Panc1 (cell line): ENCODE measurements around the gene HIPK4. TPM values are rescaled to one million over a fixed set of nuclear protein-coding genes. Genes with fewer than 3 reads are reported as not detected.

ENCODE experiments used
- ATAC-seq: fragments of 200-7000 bp; cut with Tn5 transposase; 2 replicates; pipeline ENCODE4 v1.9.1; 2020; ENCODE audit warnings: mild to moderate bottlenecking, moderate library complexity
- BruUV-seq: library from RNA; stranded (reverse); fragments of 400-500 nt; replicated peaks from 2 replicates; lab custom pipeline; 2021; lab: Mats Ljungman, UMichigan
- CTCF ChIA-PET: fragments of 300-600 bp; sonication (Branson Sonifier 250); formaldehyde crosslinking; loops from one replicate; lab custom pipeline; 2022; ENCODE audit warnings: antibody characterized with exemption; lab: Charles Lee
- POLR2A ChIA-PET: fragments of 300-600 bp; sonication (Branson Sonifier 250); formaldehyde crosslinking; loops from one replicate; lab custom pipeline; 2022; ENCODE audit warnings: antibody characterized with exemption; lab: Charles Lee
- DNase-seq: peaks from one replicate; pipeline ENCODE4 v3.0.0-alpha.2; 2010; ENCODE audit warnings: low read depth, low spot score
- H3K27ac ChIP-seq: 2 replicates; pipeline ENCODE4 v1.5.1; 2011; ENCODE audit warnings: mild to moderate bottlenecking, low read length, inconsistent platforms
- H3K27me3 ChIP-seq: fragments of 200-500 bp; sonication (Bioruptor generic); 2 replicates; pipeline ENCODE4 v1.6.0; 2014; ENCODE audit warnings: low read length, inconsistent platforms; ENCODE audit not compliant: control insufficient read depth, insufficient read depth
- H3K36me3 ChIP-seq: fragments of 200-500 bp; sonication (Bioruptor generic); 2 replicates; pipeline ENCODE4 v1.5.1; 2014; ENCODE audit warnings: inconsistent platforms, mild to moderate bottlenecking, low read length, moderate library complexity; ENCODE audit not compliant: control insufficient read depth, insufficient read depth
- H3K4me1 ChIP-seq: 2 replicates; pipeline ENCODE4 v1.5.1; 2011; ENCODE audit warnings: inconsistent platforms, mild to moderate bottlenecking, low read length, moderate library complexity; ENCODE audit not compliant: control insufficient read depth, insufficient read depth
- H3K4me3 ChIP-seq, 2 experiments: 2 replicates each; pipeline ENCODE4 v1.5.1; 2011 to 2012; ENCODE audit warnings: low read depth in 2 of 2, low read length in 2 of 2, mild to moderate bottlenecking in 2 of 2, inconsistent platforms in 1 of 2, moderate library complexity in 1 of 2
- H3K9me3 ChIP-seq: fragments of 200-500 bp; sonication (Bioruptor generic); 2 replicates; pipeline ENCODE4 v1.5.1; 2014; ENCODE audit warnings: low read depth, mild to moderate bottlenecking, inconsistent platforms, low read length, moderate library complexity; ENCODE audit not compliant: control insufficient read depth, insufficient read depth
- POLR2AphosphoS5 ChIP-seq: IDR thresholded peaks from 2 replicates; pipeline ENCODE4 v1.6.1; 2012; ENCODE audit warnings: mild to moderate bottlenecking, low read depth, low read length, moderate library complexity
- SIN3A ChIP-seq: IDR thresholded peaks from 2 replicates; pipeline ENCODE4 v1.6.1; 2012; ENCODE audit warnings: low read depth, mild to moderate bottlenecking, low read length, moderate library complexity, borderline replicate concordance; ENCODE audit not compliant: insufficient read depth
- TCF7L2 ChIP-seq: IDR thresholded peaks from 2 replicates; pipeline ENCODE4 v1.6.1; 2011; ENCODE audit warnings: mild to moderate bottlenecking, low read depth, low read length, inconsistent platforms
- in situ Hi-C: cut with HindIII; loops from 2 replicates; pipeline ENCODE4 v1.10.0; 2016; ENCODE audit warnings: low sequenced_read_pairs, low pct_unique_long_range_greater_than_20kb
- intact Hi-C: fragments of 100-400 bp; cut with micrococcal nuclease; formaldehyde crosslinking; loops from one replicate; pipeline ENCODE4 v1.10.0; 2022; ENCODE audit not compliant: unreplicated experiment
- total RNA-seq: library from RNA; stranded (reverse); gene quantifications from one replicate; pipeline ENCODE4 v1.2.1, GENCODE V29; 2021; ENCODE audit not compliant: unreplicated experiment
- TF ChIP-seq, protein P1 (sequence below): fragments of 450-650 bp; IDR thresholded peaks from 2 replicates; pipeline ENCODE4 v1.5.1; 2017; ENCODE audit warnings: mild to moderate bottlenecking
- TF ChIP-seq, protein P2 (sequence below), 2 experiments: IDR thresholded peaks; 2 replicates each; pipeline ENCODE4 v1.6.1; 2011 to 2012; ENCODE audit warnings: low read depth in 2 of 2, control low read depth in 1 of 2, low read length in 1 of 2, mild to moderate bottlenecking in 1 of 2, moderate library complexity in 1 of 2; ENCODE audit not compliant: insufficient read depth in 1 of 2

Gene HIPK4
- total RNA-seq, 1 experiment from 2014 or later: 0.13 TPM

DNA sequence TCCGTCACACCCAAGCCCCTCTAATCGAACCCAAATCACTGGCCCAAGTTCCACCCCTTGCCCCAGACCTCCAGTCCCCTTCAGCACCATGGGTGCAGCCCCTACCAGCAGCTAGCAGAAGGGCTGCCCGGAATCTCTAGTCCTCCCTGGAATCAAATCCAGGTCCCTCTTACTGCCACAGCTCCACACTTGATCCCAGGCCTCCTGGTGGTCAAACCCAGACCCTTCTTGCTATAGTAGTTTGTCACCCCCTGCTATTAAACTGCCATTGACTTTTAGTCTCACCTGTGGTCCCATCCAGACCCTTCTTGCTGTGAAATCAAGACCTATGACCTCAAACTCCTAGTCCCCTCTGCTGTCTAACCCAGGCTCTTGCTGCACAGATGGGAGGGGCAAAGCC is 8.7 kb downstream of the HIPK4 start:
- TF ChIP-seq, protein P1, sequence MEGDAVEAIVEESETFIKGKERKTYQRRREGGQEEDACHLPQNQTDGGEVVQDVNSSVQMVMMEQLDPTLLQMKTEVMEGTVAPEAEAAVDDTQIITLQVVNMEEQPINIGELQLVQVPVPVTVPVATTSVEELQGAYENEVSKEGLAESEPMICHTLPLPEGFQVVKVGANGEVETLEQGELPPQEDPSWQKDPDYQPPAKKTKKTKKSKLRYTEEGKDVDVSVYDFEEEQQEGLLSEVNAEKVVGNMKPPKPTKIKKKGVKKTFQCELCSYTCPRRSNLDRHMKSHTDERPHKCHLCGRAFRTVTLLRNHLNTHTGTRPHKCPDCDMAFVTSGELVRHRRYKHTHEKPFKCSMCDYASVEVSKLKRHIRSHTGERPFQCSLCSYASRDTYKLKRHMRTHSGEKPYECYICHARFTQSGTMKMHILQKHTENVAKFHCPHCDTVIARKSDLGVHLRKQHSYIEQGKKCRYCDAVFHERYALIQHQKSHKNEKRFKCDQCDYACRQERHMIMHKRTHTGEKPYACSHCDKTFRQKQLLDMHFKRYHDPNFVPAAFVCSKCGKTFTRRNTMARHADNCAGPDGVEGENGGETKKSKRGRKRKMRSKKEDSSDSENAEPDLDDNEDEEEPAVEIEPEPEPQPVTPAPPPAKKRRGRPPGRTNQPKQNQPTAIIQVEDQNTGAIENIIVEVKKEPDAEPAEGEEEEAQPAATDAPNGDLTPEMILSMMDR: no peak
- no peak for TF ChIP-seq SIN3A
- no peak for TF ChIP-seq TCF7L2
- no peak for TF ChIP-seq POLR2AphosphoS5
- TF ChIP-seq, protein P2, sequence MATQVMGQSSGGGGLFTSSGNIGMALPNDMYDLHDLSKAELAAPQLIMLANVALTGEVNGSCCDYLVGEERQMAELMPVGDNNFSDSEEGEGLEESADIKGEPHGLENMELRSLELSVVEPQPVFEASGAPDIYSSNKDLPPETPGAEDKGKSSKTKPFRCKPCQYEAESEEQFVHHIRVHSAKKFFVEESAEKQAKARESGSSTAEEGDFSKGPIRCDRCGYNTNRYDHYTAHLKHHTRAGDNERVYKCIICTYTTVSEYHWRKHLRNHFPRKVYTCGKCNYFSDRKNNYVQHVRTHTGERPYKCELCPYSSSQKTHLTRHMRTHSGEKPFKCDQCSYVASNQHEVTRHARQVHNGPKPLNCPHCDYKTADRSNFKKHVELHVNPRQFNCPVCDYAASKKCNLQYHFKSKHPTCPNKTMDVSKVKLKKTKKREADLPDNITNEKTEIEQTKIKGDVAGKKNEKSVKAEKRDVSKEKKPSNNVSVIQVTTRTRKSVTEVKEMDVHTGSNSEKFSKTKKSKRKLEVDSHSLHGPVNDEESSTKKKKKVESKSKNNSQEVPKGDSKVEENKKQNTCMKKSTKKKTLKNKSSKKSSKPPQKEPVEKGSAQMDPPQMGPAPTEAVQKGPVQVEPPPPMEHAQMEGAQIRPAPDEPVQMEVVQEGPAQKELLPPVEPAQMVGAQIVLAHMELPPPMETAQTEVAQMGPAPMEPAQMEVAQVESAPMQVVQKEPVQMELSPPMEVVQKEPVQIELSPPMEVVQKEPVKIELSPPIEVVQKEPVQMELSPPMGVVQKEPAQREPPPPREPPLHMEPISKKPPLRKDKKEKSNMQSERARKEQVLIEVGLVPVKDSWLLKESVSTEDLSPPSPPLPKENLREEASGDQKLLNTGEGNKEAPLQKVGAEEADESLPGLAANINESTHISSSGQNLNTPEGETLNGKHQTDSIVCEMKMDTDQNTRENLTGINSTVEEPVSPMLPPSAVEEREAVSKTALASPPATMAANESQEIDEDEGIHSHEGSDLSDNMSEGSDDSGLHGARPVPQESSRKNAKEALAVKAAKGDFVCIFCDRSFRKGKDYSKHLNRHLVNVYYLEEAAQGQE (IDR thresholded peaks at IDR 0.05; ENCODE audit: insufficient read depth in 1 of 2, low read depth in 2 of 2, low read length in 1 of 2): no peak
- intact Hi-C loops (no loop called here), in situ Hi-C loops (no loop called here)
- Histone ChIP-seq H3K27ac (no peak overlapping the region), H3K9me3 (no peaks in the 10 kb centered on the region), H3K36me3 (no peaks in the 10 kb centered on the region), H3K4me1 (no peaks in the 10 kb centered on the region), H3K27me3 (no peaks in the 10 kb centered on the region), H3K4me3 (no peak overlapping the region)
- BruUV-seq: no TSS peak
- ATAC-seq (no peak), DNase-seq (no peak)
- POLR2A ChIA-PET: no interaction called here
- CTCF ChIA-PET: interaction anchor here (0.6 to 0.7 kb wide), 2 partner anchors 13 to 205 kb away, joined by 4 to 7 read pairs; no protein-coding TSS in a partner anchor

DNA sequence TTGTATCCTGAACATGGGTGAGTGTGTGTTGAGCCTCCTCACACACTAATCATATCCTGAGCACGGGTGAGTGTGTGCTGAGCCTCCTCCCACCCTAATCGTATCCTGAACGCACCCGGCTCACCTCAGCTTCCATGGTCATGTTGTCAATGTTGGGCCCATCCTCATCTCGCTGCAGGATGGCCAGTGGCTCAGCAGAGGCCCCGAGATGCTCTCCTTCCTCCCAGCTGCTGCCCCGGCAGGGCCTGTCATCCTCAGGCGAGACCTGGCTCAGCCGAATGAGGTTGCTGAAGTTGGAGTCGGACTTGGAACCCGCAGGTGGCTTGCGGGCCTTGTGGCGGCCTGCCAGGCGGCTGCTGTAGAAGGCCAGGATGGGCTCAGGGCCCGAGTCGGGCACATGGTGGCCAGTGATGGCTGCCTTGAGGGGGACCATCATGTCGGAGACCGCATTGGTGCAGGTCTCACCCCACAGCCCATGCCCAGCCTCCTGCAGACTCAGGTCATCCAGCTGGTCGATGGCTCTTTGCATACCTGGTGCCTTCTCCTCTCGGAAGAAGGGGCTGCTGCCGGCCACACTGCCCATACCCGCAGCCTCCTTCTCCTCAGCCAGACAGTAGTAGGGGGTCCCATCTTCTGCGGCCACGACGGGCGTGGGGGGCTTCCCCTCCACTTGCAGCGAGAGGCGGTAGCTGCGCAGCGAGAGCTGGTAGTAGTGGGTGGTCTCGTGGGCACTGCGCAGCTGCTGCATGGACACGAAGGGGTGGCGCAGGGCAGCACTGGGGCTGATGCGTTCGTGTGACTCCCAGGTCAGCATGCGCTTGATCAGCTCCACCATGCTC is 9.6 kb downstream of the HIPK4 start:
- Histone ChIP-seq H3K36me3 (no peaks in the 10 kb centered on the region), H3K9me3 (no peaks in the 10 kb centered on the region), H3K4me1 (no peaks in the 10 kb centered on the region), H3K27me3 (no peaks in the 10 kb centered on the region), H3K4me3 (no peak overlapping the region), H3K27ac (no peak overlapping the region)
- no peak for DNase-seq
- in situ Hi-C loops (no loop called here), intact Hi-C loops (no loop called here)
- ChIA-PET CTCF (interaction anchor here (0.6 kb wide), 1 partner anchor 206 kb away, joined by 4 read pairs; no protein-coding TSS in a partner anchor), POLR2A (no interaction called here)
- no peak for ATAC-seq
- TF ChIP-seq POLR2AphosphoS5 (no peak), SIN3A (no peak), TCF7L2 (no peak)
- TF ChIP-seq, protein P1: no peak
- TF ChIP-seq, protein P2 (IDR thresholded peaks at IDR 0.05; ENCODE audit: insufficient read depth in 1 of 2, low read depth in 2 of 2, low read length in 1 of 2): no peak
- no TSS peak for BruUV-seq
